NCI-H1694 treated with DMSO at 0.1 percent for 48 hours (cell line): Measurements from ENCODE around the gene NSD1.

Experiments
- DNase-seq: peaks from one replicate; lab custom pipeline; 2025; lab: John Stamatoyannopoulos, UW

NSD1 gene, protein sequence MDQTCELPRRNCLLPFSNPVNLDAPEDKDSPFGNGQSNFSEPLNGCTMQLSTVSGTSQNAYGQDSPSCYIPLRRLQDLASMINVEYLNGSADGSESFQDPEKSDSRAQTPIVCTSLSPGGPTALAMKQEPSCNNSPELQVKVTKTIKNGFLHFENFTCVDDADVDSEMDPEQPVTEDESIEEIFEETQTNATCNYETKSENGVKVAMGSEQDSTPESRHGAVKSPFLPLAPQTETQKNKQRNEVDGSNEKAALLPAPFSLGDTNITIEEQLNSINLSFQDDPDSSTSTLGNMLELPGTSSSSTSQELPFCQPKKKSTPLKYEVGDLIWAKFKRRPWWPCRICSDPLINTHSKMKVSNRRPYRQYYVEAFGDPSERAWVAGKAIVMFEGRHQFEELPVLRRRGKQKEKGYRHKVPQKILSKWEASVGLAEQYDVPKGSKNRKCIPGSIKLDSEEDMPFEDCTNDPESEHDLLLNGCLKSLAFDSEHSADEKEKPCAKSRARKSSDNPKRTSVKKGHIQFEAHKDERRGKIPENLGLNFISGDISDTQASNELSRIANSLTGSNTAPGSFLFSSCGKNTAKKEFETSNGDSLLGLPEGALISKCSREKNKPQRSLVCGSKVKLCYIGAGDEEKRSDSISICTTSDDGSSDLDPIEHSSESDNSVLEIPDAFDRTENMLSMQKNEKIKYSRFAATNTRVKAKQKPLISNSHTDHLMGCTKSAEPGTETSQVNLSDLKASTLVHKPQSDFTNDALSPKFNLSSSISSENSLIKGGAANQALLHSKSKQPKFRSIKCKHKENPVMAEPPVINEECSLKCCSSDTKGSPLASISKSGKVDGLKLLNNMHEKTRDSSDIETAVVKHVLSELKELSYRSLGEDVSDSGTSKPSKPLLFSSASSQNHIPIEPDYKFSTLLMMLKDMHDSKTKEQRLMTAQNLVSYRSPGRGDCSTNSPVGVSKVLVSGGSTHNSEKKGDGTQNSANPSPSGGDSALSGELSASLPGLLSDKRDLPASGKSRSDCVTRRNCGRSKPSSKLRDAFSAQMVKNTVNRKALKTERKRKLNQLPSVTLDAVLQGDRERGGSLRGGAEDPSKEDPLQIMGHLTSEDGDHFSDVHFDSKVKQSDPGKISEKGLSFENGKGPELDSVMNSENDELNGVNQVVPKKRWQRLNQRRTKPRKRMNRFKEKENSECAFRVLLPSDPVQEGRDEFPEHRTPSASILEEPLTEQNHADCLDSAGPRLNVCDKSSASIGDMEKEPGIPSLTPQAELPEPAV (N-terminal part only)

DNA sequence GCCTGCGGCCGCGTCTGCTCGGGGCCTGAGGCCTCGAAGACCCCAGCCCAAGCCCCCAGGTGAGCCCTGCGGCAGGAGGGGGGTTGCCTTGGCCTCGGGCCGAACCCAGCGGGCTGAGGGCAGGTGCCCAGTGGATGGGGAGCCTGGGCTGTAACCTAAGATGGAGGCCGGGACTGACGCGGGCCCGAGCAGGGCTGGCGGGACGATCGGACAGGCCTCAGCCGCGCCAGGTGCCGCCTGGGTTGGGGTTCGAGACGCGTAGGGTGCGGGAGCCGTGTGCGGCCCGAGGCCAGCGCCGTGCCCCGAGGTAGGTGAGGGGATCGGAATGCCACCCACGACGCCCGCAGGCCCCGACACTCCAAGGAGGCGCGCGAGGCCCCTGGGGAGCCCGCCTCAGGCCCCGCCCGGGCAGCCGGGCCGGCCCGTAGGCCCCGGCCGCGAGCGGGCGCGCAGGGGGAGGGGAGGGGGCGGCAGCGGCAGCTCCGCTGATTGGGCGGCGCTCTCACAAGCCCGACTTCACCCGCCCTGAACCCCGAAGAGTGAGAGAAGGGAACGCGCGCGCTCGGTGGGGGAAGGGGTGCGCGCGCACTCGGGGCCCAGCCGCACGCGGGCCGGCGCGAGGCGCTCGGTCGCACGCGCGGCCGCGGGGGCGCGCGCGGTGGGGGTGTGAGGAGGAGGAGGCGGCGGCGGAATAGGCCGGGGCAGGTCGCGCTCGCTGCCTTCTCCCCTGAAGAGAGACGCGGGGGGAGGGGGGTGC lies at the start of gene NSD1:
Gene NSD1 (plus strand): TSS at position 678 of the 757 bp plus-strand sequence. CDS start 1,331 bp downstream, outside the sequence.
- no peak for DNase-seq

DNA sequence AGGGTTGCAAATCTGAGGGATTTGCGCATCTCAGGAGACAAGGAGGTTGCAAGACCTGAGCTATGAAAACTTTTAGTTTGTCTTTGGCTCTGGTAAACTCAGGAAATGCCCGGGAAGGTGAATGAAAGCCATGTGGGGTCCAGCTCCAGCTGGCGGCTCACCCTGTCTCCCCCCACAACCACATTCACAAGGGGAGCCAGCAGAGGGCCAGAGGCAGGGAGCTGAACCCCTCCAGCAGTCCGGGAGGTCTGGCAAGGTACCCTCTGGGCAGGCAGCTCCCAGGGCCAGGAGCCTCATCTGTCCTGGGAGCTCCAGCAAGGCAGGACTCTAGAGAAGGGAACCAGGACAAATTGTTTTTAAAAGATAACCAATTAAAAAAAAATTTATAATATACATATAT lies 49.4 kb upstream of the NSD1 start:
- DNase-seq = no peak

DNA sequence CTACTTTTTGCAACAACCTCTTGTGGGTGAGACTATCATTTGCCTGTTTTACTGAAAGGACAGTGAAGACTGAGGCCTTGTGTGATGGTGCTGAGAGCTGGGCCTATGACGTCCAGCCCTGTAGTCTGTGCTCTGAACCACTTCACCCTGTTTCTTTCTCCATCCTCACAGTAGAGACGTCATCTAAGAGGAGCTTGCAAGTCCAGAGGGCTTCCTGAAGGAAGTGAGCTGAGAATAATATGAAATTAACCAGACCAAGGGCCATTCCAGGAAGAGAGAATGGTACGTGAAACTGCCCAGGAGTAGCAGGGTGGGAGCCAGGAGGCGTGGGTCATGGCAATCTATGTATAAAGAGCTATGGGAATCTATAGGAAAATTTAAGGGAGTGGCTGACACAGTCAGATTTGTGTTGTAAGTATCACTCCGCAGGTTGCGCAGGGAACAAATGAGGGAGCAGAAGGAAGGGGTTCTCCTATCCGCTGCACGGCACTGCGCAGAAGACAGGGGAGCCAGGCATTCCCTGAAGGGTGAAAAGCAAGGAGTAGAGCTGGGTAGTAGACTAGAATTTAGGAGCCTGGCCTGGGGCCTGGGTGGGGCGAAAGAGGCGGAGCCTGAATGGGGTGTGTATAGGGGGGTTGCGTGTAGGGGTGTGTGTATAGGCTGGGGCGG lies 47.5 kb upstream of the NSD1 start:
- DNase-seq = no peak

DNA sequence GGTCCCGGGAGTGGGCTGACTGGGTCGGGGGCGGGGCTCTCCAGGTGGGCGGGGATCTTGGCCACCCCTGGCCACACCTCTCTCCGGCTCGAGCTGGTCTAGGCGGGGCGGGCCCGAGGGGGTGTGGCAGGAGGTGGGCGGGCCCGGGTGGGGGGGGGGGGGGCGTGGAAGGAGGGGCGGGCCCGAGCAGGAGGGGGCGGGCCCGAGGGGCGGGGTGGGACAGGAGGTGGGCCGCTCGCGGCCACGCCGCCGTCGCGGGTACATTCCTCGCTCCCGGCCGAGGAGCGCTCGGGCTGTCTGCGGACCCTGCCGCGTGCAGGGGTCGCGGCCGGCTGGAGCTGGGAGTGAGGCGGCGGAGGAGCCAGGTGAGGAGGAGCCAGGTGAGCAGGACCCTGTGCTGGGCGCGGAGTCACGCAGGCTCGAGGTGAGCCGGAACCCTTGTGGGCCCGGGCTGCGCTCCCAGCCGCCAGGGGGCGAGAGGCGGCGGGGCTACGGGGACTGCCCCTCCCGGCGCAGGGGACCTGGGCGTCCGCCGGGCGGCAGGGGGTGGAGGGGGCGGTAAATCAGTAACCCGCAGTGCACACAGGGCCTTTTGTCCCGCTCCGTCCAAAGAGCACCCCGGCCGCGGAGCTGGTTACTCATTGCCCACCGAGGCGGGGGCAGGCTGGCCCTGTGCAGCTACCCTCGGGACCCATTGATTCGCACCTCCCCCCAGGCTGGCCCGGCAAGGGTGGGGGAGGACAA lies 46.7 kb upstream of the NSD1 start, which contains the start of gene FGFR4:
Gene FGFR4 (plus strand): TSS at position 262 of the 744 bp plus-strand sequence. CDS start 2,688 bp downstream, outside the sequence.
- DNase-seq = peak; percentile 14

DNA sequence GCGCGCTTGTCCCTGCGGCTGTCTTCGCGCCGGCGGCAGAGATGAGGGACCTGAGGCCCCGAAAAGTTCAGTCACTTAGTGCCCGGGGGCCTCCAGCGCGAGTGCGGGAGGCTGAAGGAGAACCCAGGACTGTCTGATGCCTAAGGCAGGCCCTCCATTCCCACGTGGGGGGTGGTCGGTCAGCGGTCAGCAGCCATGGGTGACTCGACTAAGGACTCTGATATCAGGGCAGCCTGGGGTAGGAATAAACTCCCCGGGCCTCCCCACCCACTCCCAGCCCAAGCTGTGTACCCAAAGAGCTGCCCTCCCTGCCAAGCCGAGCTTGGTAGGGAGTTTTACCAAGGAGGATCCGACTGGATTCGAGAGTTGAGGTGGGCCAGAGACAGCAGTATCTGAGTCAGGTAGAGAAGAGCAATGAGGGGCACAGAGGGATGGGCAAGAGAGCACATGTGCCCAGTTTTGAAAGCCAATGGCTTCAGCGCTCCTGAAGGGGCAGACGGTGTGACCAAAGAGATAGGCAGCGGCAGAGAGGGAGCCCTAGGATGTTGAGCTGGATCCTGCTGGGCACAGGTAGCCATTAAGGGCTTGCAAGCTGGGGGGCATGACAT lies 46.1 kb upstream of the NSD1 start:
- DNase-seq = no peak

DNA sequence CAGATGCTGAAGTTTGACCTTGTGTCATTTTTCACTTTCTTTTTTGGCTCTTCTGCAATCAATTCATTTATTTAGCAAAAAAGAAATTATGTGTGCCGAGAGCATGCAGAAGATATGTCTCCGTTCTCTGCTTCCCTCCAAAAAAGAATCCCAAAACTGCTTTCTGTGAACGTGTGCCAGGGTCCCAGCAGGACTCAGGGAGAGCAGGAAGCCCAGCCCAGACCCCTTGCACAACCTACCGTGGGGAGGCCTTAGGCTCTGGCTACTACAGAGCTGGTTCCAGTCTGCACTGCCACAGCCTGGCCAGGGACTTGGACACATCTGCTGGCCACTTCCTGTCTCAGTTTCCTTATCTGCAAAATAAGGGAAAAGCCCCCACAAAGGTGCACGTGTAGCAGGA lies 44.4 kb upstream of the NSD1 start:
- DNase-seq = no peak

DNA sequence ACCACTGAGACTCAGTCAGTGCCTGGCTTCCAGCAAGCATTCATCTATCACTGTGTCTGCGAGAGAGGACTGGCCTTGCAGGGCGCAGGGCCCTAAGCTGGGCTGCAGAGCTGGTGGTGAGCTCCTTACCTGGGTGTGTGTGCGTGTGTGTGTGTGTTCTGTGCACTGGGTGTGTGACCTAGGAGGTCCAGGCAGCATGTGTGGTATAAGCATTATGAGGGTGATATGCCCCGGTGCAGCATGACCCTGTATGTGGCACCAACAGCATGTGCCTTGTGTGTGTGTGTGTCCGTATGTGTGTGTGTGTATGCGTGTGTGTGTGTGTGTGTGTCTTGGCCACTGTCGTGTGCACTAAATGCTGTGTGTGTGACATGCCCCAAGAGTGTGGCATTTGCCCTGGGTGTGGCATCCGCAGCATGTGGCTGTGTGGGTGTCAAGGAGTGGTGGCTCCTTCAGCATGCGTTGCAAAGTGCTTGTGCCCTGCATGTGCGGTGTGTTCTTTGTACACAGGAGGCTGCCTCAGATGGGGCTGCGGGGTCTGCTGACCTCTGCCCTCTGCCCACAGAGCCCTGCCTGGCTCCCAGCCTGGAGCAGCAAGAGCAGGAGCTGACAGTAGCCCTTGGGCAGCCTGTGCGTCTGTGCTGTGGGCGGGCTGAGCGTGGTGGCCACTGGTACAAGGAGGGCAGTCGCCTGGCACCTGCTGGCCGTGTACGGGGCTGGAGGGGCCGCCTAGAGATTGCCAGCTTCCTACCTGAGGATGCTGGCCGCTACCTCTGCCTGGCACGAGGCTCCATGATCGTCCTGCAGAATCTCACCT lies 43.5 kb upstream of the NSD1 start:
- no peak for DNase-seq

DNA sequence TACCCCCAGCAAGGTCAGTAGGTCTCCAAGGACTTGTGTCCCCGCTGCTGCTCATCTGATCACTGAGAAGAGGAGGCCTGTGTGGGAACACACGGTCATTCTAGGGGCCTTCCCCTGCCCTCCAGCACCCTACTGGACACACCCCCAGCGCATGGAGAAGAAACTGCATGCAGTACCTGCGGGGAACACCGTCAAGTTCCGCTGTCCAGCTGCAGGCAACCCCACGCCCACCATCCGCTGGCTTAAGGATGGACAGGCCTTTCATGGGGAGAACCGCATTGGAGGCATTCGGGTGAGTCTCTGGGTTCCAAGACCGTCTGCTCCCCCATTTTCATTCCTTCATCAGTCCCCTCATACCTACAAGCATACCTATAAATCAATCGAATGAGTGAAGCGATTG lies 42.8 kb upstream of the NSD1 start:
- DNase-seq = no peak

DNA sequence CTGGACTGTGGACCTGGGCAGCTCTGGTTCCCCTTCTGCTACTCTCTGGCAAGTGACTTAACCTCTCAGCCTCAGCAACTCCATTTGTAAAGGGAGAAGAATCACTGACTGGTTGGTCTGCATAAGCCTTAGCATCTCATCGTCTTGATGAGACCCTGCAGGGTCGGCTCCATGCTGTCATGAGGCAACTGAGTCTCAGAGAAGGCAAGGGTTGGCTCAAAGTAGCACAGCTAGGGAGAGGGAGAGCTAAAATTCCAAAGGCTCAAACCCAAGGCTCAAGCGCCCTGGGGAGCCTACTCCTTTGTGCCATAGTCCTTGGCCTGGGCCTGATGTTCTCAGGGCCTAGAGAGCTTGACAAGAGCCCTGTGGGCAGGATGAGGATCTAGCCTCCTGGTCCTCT lies 42.3 kb upstream of the NSD1 start:
- no peak for DNase-seq

DNA sequence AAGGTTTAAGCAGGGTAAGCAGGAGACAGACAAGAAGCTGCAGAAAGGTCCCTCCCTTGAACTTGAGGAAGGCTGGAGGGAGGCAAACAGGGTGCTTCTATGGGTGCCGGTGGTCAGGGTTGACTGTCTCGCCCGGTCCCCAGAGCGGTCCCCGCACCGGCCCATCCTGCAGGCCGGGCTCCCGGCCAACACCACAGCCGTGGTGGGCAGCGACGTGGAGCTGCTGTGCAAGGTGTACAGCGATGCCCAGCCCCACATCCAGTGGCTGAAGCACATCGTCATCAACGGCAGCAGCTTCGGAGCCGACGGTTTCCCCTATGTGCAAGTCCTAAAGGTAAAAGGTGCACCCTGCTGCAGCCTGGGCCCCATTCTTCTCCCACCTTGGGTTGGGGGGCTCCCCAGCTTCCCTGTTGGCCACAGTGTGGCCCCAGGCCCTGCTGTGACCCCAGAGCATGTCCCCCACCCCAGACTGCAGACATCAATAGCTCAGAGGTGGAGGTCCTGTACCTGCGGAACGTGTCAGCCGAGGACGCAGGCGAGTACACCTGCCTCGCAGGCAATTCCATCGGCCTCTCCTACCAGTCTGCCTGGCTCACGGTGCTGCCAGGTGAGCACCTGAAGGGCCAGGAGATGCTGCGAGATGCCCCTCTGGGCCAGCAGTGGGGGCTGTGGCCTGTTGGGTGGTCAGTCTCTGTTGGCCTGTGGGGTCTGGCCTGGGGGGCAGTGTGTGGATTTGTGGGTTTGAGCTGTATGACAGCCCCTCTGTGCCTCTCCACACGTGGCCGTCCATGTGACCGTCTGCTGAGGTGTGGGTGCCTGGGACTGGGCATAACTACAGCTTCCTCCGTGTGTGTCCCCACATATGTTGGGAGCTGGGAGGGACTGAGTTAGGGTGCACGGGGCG lies 41.1 kb upstream of the NSD1 start:
- DNase-seq = no peak

DNA sequence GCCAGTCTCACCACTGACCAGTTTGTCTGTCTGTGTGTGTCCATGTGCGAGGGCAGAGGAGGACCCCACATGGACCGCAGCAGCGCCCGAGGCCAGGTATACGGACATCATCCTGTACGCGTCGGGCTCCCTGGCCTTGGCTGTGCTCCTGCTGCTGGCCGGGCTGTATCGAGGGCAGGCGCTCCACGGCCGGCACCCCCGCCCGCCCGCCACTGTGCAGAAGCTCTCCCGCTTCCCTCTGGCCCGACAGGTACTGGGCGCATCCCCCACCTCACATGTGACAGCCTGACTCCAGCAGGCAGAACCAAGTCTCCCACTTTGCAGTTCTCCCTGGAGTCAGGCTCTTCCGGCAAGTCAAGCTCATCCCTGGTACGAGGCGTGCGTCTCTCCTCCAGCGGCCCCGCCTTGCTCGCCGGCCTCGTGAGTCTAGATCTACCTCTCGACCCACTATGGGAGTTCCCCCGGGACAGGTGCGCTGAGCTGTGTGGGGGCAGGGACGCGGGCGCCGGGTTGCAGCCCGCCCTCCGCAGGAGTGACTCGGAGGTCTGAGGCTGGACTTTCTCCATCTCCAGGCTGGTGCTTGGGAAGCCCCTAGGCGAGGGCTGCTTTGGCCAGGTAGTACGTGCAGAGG lies 40.4 kb upstream of the NSD1 start:
- DNase-seq = no peak

DNA sequence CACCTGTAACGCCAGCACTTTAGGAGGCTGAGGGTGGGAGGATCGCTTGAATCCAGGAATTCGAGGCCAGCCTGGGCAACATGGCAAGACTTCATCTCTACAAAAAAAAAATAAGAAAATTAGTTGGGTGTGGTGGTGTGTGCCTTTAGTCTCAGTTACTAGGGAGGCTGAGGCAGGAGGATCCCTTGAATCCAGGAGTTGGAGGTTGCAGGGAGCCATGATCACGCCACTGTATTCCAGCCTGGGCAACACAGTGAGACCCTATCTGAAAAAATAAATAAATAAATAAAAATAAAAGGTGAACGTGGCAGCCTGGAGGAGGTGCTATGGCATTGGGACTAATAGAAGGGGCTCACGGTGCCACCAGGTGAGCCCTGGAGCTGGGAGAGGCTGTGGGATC lies 39.8 kb upstream of the NSD1 start:
- no peak for DNase-seq

DNA sequence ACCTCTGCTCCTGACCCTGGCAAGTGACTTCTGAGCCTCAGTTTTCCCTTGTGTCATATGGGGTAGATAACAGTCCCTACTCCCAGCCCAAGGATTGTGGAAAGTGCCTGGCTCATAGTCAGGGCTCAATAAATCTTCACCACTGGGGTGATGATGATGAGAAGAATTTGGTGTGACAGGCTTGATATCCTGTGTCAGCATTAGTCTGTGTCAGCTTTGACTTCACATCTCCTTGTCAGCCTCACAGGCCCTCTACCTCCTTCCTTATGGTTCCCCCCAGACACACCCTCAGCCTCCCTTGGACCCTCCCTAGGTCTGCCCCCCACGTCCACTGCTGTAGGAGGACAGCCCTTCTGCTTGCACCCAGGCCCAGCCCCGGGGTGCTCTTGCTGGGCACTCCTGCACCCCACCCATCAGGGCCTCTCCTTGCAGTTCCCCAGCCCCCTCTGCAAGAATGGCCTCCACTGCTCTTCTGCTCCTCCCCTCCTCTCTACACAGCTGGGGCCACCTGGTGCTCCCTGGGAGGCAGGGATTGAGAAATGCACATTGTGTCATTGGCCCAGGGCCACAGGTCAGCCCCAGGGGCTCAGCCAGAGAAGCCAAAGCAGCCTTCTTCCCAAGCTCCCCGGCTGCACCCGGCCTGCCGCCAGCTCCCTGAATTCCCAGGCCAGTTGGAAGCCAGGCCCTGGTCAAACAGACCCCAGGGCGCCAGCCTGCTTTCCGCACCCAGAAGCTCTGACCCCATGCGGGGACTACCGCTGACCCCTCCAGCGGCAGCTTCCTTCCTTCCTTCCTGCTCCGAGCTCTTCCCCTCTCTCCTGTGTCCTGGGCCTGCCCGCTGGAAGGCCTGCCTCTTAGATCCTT lies 39.1 kb upstream of the NSD1 start:
- no peak for DNase-seq

DNA sequence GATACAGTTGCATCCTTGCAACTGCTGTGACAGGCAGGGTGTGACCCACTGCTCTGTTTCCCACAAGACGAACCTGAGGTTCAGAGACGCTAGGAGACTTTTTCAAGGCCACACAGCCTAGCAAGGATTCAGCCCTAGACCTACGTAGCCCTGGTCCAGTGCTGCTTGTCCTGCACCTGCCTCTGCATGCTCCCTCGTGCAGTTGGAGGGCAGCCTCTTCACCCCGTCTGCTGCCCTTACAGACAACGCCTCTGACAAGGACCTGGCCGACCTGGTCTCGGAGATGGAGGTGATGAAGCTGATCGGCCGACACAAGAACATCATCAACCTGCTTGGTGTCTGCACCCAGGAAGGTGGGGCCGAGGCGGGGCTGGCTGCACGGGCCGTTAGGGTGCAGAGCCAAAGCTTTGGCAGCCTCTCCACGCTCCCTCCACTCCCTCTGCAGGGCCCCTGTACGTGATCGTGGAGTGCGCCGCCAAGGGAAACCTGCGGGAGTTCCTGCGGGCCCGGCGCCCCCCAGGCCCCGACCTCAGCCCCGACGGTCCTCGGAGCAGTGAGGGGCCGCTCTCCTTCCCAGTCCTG lies 38.4 kb upstream of the NSD1 start:
- DNase-seq = no peak

DNA sequence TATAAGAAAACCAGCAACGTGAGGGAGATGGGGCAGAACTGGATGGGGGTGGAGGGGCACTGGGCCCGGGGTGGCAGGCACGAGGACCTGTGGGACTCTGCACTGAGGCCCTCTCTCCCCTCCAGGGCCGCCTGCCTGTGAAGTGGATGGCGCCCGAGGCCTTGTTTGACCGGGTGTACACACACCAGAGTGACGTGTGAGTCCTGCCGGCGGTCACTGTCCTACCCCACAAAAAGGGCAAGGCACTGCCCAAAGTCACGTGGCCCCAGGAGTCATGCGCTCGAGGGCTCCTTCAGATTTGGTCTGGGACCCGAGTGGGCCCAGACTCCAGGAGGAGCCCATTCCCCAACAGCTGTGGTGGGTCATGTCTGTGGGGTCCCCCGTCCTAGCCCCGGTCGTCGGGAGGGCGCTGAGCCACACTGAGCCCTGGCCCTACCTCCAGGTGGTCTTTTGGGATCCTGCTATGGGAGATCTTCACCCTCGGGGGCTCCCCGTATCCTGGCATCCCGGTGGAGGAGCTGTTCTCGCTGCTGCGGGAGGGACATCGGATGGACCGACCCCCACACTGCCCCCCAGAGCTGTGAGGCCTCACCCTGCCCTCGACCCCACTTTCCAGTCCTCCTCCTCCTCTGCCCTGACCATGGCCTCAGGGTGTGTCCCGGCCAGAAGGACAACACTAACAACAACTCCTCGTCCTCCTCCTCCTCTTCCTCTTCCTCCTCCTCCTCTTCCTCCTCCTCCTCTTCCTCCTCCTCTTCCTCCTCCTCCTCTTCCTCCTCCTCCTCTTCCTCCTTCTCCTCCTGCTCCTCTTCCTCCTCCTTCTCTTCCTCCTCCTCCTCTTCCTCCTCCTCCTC lies 37.2 kb upstream of the NSD1 start:
- no peak for DNase-seq
